ENCODE measurements around the gene SMYD2.

Gene SMYD2

GRCh38 chr1:214301526-214301925 lies 20.6 kb downstream of the SMYD2 start:
- TF ChIP-seq CTCF (IDR thresholded peaks at IDR 0.05) = no peak
- Histone ChIP-seq H3K9me3 (ENCODE audit: control insufficient read depth, low read length) (no peaks in the 10 kb centered on the region), H3K4me1 (no peaks in the 10 kb centered on the region), H3K9ac (no peak overlapping the region), H3K27me3 (ENCODE audit: control insufficient read depth, insufficient read depth, low read length) (no peaks in the 10 kb centered on the region), H3K4me2 (ENCODE audit: low read length) (no peak overlapping the region), H3K79me2 (no peaks in the 10 kb centered on the region), H3K36me3 (ENCODE audit: control insufficient read depth, insufficient read depth, low read length) (no peaks in the 10 kb centered on the region), H3K27ac (no peak overlapping the region), H3K4me3 (ENCODE audit: low read depth, low read length) (no peak overlapping the region), H2AFZ (no peak overlapping the region)

- H2AFZ ChIP-seq = no peak overlapping the region
- no peaks in the 10 kb centered on the region for H3K79me2 ChIP-seq
- no peaks in the 10 kb centered on the region for H3K9me3 ChIP-seq (ENCODE audit: control insufficient read depth, low read length)
- no peak overlapping the region for H3K4me3 ChIP-seq (ENCODE audit: low read depth, low read length)
- no peak overlapping the region for H3K27ac ChIP-seq
- H3K9ac ChIP-seq = no peak overlapping the region
- H3K27me3 ChIP-seq (ENCODE audit: control insufficient read depth, insufficient read depth, low read length) = no peaks in the 10 kb centered on the region
- H3K36me3 ChIP-seq (ENCODE audit: control insufficient read depth, insufficient read depth, low read length) = no peaks in the 10 kb centered on the region
- no peak overlapping the region for H3K4me2 ChIP-seq (ENCODE audit: low read length)
- TF ChIP-seq CTCF (IDR thresholded peaks at IDR 0.05) = no peak
- no peaks in the 10 kb centered on the region for H3K4me1 ChIP-seq
Measured at GRCh38 chr1:214303141-214303930, 22.4 kb downstream of the SMYD2 start.

GRCh38 chr1:214305164-214305751 lies 24.3 kb downstream of the SMYD2 start:
- H3K4me1 ChIP-seq = no peaks in the 10 kb centered on the region
- H3K27ac ChIP-seq = no peak overlapping the region
- H3K9me3 ChIP-seq (ENCODE audit: control insufficient read depth, low read length) = no peaks in the 10 kb centered on the region

GRCh38 chr1:214306269-214306668 lies 25.3 kb downstream of the SMYD2 start:
- Histone ChIP-seq H3K4me2 (ENCODE audit: low read length) (no peak overlapping the region), H3K4me3 (ENCODE audit: low read depth, low read length) (no peak overlapping the region), H3K9me3 (ENCODE audit: control insufficient read depth, low read length) (no peaks in the 10 kb centered on the region), H3K9ac (no peak overlapping the region), H3K27ac (no peak overlapping the region), H3K27me3 (ENCODE audit: control insufficient read depth, insufficient read depth, low read length) (no peaks in the 10 kb centered on the region), H3K79me2 (no peaks in the 10 kb centered on the region), H2AFZ (no peak overlapping the region), H3K4me1 (no peaks in the 10 kb centered on the region), H3K36me3 (ENCODE audit: control insufficient read depth, insufficient read depth, low read length) (no peaks in the 10 kb centered on the region)
- no peak for TF ChIP-seq CTCF (IDR thresholded peaks at IDR 0.05)

More at GRCh38 chr1:214305164-214305751, 24.3 kb downstream of the SMYD2 start:
- Histone ChIP-seq H3K27me3 (ENCODE audit: control insufficient read depth, insufficient read depth, low read length) (no peaks in the 10 kb centered on the region), H3K79me2 (no peaks in the 10 kb centered on the region), H3K9ac (no peak overlapping the region), H3K4me2 (ENCODE audit: low read length) (no peak overlapping the region), H3K4me3 (ENCODE audit: low read depth, low read length) (no peak overlapping the region), H3K36me3 (ENCODE audit: control insufficient read depth, insufficient read depth, low read length) (no peaks in the 10 kb centered on the region), H2AFZ (no peak overlapping the region)
- TF ChIP-seq CTCF (IDR thresholded peaks at IDR 0.05) = no peak
